HG03066 (cell line): ENCODE results near the gene CADPS.
"Not testable (repeated sequence)": the region's sequence is repeated elsewhere in the genome, so short reads cannot be mapped to it uniquely, and the experiment has no call there.

Source experiments
- ATAC-seq: cut with Tn5 transposase; IDR thresholded peaks from one replicate; pipeline ENCODE4 v1.9.1; 2021; ENCODE audit warnings: low read depth; ENCODE audit not compliant: unreplicated experiment

CADPS gene

GRCh38 chr3:62604751-62605351 lies 270.4 kb downstream of the CADPS start:
- no peak for ATAC-seq

- ATAC-seq = no peak
Observed at GRCh38 chr3:62604298-62604697, 270.9 kb downstream of the CADPS start.

DNA sequence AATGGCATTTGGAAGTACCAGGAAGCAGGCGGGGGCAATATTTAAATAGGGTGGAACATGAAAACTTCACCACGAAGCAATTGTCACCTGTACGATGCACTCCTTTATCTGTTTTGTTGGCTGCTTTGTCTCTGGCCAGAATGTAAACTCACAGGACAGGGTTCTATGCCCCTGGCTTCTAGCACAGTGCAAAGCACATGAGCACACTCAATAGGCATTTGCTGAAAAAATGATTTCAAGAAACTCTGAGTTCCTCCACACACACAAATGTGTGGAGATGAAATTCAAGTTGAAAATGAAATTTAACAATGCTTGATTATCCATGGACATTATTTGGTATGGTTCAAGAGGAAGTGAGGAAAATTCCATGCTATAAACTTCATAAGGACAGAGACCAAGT lies 272.2 kb downstream of the CADPS start:
- no peak for ATAC-seq

DNA sequence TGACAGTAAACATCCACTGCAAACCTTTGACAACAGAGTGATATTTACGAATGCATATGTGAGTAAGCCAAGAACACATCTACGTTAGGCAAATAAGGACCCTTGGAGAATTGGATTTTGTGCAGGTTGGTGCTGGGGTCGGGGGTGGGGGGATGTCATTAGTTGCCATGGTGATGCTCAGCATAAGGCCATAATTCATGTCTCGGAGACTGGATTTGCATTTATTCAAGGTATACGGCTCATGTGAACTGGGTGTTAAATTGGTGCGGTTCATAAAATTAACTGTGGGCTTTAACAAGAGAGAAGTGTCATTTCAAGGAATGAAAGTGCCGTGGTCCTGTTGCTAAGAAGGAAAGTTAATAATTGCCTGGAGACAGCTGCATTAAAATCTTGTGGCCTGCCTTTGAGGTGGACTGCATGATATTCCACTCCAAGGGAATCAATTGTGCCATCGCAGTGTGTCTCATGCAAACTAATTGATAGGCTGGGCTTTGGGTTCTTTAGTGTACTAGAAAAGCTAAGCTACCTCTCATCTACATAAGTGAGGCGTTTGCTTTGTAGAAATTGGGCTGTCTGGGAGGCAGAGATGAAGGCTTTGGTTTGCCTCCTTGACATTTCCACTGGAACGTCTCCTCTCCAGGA lies 273.0 kb downstream of the CADPS start:
- no peak for ATAC-seq

DNA sequence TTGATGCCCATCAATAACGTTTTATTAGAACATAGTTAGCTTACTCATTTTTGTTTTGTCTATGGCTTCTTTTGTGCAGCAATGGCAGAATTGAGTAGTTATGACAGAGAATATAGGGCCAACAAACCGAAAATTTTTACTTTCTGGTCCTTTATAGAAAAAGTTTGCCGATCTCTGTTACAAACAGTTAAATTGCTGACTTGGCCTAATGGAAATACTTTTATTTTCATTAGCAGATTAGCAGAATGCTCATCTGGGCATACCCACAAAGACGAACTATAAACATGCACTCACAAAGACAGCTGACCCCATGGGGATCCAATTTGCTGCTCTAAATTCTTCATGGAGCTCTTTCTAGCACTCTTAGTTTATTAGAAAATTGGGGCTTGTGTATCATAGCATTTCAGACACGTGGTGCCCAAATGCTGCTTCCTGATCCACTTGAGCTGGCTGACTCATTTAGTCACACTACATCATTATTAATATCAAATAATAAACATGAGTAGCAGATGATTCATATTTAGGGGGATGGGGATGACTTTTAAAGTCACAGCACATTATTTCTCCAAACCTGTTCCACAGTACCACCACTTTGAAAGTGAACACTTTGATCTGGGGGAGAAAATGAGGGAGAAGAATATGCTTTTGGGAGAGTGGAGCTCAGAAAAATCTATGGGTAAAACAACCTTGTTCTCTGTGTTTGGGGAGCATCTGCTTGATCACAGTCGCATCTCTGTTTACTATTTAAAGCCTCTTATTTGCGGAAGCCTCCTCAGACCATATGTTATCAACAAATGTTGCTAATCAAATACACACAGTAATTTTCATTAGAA lies 273.8 kb downstream of the CADPS start:
- no peak for ATAC-seq

DNA sequence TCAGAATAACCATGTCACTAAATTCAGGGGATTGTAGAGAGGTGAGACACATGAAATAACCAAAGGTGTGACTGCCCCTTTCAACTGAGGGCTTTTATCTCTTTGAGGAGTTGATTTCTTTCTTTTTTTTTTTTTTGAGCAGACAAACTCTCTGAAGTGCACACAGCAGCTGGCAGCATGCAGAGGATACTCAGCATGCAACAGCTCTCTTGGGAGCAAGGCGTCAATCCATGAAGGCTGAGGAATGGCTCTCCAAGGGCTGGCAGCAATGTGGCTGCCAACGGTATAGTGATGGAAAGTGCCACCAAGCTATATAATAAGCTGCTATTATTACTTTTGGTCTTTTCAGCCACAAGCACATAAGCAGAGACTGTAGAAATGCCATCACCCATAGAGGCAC lies 275.2 kb downstream of the CADPS start:
- ATAC-seq = no peak

- no peak for ATAC-seq
Observed at GRCh38 chr3:62597491-62597890, 277.7 kb downstream of the CADPS start.

- ATAC-seq = no peak
Observed at GRCh38 chr3:62592408-62592807, 282.8 kb downstream of the CADPS start.

DNA sequence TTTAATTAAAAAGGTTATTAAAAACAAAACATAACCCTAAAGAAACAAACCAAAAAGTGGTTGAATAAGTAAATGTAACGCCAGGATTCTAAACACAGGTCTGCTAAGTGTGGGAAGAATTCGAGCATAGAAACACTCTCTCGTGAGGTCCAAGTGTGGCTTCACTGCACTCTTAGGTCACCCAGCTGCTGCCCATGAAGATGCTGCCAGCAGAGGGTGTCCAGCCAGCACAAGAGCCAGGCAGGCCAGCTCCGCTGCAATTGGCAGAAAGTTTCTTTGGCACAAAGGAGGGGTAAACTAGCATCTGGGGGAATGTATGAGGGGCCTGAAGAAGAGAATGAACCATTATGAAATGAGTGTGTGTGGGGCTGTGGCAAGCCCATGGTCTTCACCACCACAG lies 286.1 kb downstream of the CADPS start:
- no peak for ATAC-seq

DNA sequence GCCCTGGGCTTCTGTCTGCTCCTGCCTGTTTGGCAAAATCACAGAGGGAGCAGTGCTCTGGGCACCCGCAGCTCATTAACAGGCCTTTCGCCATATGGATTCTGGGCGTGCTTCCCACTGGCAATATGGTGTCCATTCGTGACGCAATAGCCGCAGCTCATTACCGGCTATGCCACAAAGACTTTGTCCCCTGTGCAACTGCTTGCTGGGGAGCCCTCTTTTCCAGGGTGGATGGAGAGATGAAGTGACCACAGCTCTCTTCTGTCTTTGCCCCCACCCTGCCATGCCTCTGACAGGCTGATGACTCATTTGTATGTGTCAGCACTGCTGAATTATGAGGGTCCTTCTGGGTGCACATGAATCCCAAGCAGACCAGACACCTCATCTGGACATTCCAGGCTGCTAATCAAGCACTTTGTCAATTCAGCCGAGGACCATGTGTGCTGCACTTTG lies 287.6 kb downstream of the CADPS start:
- ATAC-seq = no peak

DNA sequence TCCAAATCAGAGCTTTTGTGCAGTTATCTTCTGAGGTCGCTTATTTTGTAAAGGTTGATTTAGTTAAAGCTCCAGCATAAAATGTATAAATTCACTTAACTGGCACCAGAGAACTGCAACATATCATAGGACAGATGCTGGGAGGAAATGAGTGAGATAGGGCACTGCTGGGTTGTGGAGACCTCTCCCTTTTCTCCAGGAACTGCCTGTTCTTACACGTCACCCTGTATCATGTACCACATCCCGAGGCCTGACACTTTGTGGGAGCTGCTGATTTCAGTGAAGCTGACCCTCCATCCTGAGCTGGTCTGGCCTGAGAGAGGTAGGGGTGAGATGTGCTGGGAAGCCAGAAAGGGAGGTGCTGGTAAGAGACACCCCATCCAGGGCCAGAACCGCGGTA lies 288.0 kb downstream of the CADPS start:
- no peak for ATAC-seq

GRCh38 chr3:62586356-62586755 lies 288.9 kb downstream of the CADPS start:
- no peak for ATAC-seq

GRCh38 chr3:62585861-62586260 lies 289.4 kb downstream of the CADPS start:
- no peak for ATAC-seq

GRCh38 chr3:62584636-62585035 lies 290.6 kb downstream of the CADPS start:
- no peak for ATAC-seq

DNA sequence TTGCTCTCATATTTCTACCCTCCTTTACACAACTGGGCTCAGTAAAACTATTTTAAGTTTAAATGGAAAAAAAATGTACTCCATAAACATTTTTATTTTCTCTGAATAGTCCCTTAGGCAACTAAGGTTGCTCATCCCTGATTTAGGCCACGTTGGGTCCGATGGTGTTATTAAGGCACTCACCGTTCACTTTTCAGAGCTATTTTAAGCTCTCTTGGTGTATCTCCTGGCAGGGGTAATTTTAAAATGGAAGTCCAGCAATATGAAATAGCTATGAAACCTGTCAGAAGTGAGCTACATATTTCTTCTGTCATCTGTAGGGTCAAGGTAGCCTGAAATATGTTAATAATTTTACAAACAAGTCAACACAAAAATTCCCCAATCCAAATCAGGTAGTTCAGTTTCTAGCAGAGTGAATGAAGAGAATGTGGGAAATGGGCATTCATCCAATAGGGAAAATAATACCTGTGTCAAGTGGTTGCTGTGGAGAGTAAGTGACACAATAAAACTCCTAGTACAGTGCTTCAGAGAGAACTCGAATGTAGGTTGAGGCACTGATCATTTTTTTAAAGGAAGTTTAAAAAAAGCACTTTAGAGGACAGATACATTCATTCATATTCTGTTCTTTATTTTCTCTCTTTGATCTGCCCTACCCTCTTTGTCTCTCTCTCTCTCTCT lies 292.6 kb downstream of the CADPS start:
- ATAC-seq = no peak

DNA sequence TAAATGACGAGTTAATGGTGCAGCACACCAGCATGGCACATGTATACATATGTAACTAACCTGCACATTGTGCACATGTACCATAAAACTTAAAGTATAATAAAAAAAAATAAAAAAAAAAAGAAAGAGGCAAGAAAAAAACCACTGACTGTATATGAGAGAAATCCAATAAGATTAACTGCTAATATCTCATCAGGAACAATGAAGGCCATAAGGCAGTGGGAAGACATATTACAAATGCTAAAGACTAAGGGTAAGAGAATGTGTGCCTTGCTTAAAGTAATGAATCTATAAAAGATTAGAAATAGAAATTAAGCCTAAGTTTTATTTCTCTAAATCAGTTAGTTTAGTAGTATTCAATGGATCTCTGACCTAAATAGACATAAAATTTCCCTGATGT lies 294.7 kb downstream of the CADPS start:
- not testable (repeated sequence) for ATAC-seq

GRCh38 chr3:62577153-62577552 lies 298.1 kb downstream of the CADPS start:
- no peak for ATAC-seq

GRCh38 chr3:62574266-62574898 lies 300.8 kb downstream of the CADPS start:
- ATAC-seq = no peak

- no peak for ATAC-seq
Observed at GRCh38 chr3:62571916-62572315, 303.3 kb downstream of the CADPS start.

DNA sequence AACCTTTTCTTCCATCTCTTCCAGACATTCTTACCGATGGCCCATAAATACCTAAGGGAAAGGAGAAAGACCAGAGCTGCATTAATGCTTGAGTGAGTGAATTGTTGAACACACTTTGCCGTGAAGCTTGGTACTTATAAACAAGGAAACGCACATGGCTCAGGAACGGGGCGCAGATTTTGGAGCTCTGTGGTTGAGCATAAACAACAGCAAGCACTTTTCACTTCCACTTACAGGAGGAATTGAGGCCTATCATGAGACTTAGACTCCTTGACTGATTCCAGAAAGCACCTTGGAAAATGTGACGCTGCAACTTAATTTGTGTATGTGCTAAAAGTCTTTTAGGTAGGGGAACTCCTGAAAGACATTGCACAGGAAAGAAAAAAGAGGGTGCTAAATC lies 304.3 kb downstream of the CADPS start:
- ATAC-seq = no peak

DNA sequence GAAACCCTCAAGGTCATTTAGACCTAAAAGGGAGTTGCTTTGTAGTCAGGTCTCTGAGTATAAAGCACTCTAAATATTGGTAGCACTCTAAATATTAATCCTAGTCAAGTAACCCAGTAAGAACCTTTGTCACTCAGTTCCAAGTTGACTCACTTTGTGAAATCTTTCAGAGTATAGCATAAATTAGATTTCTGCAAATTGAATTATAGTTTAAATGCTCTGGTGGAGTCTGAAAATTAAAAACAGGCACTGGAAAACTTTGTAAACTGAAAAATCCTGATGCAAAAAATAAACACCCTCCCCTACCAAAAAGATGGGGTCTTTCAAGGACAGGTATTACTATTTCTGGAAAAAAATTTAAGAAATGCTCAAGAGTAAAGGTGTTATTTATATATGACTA lies 305.6 kb downstream of the CADPS start:
- ATAC-seq = no peak
